Endothelial cell (in vitro differentiated cells): ENCODE data around the gene STARD13. TPM values are rescaled to one million over a fixed set of nuclear protein-coding genes. Genes with fewer than 3 reads are reported as not detected.

Source experiments
- DNase-seq: peaks from one replicate; pipeline ENCODE4 v3.0.0; 2021; ENCODE audit warnings: low spot score
- H3K27ac Mint-ChIP-seq: one replicate; pipeline ENCODE4 v1.8.0; 2021; ENCODE audit warnings: mixed read lengths, inconsistent platforms; ENCODE audit not compliant: unreplicated experiment
- H3K27me3 Mint-ChIP-seq: one replicate; pipeline ENCODE4 v1.8.0; 2021; ENCODE audit warnings: mild to moderate bottlenecking, moderate library complexity, mixed read lengths, inconsistent platforms; ENCODE audit not compliant: unreplicated experiment
- H3K36me3 Mint-ChIP-seq: one replicate; pipeline ENCODE4 v1.8.0; 2021; ENCODE audit warnings: mild to moderate bottlenecking, low read depth, mixed read lengths, inconsistent platforms; ENCODE audit not compliant: unreplicated experiment
- H3K4me1 Mint-ChIP-seq: one replicate; pipeline ENCODE4 v1.8.0; 2021; ENCODE audit warnings: mild to moderate bottlenecking, mixed read lengths, inconsistent platforms; ENCODE audit not compliant: unreplicated experiment
- H3K4me3 Mint-ChIP-seq: one replicate; pipeline ENCODE4 v1.8.0; 2021; ENCODE audit warnings: mild to moderate bottlenecking, mixed read lengths, inconsistent platforms; ENCODE audit not compliant: unreplicated experiment
- H3K9me3 Mint-ChIP-seq: one replicate; pipeline ENCODE4 v1.8.0; 2021; ENCODE audit warnings: mixed read lengths, inconsistent platforms; ENCODE audit not compliant: unreplicated experiment
- CTCF ChIP-seq: fragments of 200-600 bp; sonication (generic); IDR thresholded peaks from one replicate; pipeline ENCODE4 v1.5.0; 2021; ENCODE audit warnings: antibody characterized with exemption; ENCODE audit not compliant: unreplicated experiment
- total RNA-seq: library from RNA; stranded (reverse); fragmentation: NEBNext Ultra II Directional; extraction: Animal tissue kit (Norgen Biotek cat#: 25700); gene quantifications from one replicate; pipeline ENCODE4 v1.2.1, GENCODE V29; 2021; ENCODE audit not compliant: unreplicated experiment

Gene STARD13
- total RNA-seq, 1 donor from 2014 or later = 63.8 TPM

GRCh38 chr13:33153421-33154404, 131.8 kb downstream of the STARD13 start:
- H3K4me3 Mint-ChIP-seq = no peak overlapping the region
- no peaks in the 10 kb centered on the region for H3K9me3 Mint-ChIP-seq
- TF ChIP-seq CTCF = no peak
- peak overlapping the region; percentile 38 for H3K27ac Mint-ChIP-seq
- DNase-seq = no peak
- H3K36me3 Mint-ChIP-seq = peaks cover 51% of the 10 kb centered on the region
- H3K4me1 Mint-ChIP-seq = peaks cover 10% of the 10 kb centered on the region
- peaks cover 6% of the 10 kb centered on the region for H3K27me3 Mint-ChIP-seq

- no peak for DNase-seq
- H3K4me1 Mint-ChIP-seq = peaks cover 10% of the 10 kb centered on the region
- peaks cover 44% of the 10 kb centered on the region for H3K36me3 Mint-ChIP-seq
- H3K4me3 Mint-ChIP-seq = no peak overlapping the region
- H3K27ac Mint-ChIP-seq = no peak overlapping the region
- H3K9me3 Mint-ChIP-seq = no peaks in the 10 kb centered on the region
- peaks cover 5% of the 10 kb centered on the region for H3K27me3 Mint-ChIP-seq
- no peak for TF ChIP-seq CTCF
These were observed 133.2 kb downstream of the STARD13 start for GRCh38 chr13:33152389-33152788.

GRCh38 chr13:33150662-33151061, 134.9 kb downstream of the STARD13 start:
- Mint-ChIP-seq H3K9me3 (no peaks in the 10 kb centered on the region), H3K4me3 (no peak overlapping the region), H3K4me1 (peaks cover 7% of the 10 kb centered on the region), H3K27ac (no peak overlapping the region), H3K27me3 (peaks cover 5% of the 10 kb centered on the region), H3K36me3 (peaks cover 41% of the 10 kb centered on the region)
- no peak for DNase-seq
- TF ChIP-seq CTCF = no peak

- no peak for DNase-seq
- H3K9me3 Mint-ChIP-seq = no peaks in the 10 kb centered on the region
- peaks cover 5% of the 10 kb centered on the region for H3K27me3 Mint-ChIP-seq
- H3K36me3 Mint-ChIP-seq = peaks cover 37% of the 10 kb centered on the region
- peaks cover 7% of the 10 kb centered on the region for H3K4me1 Mint-ChIP-seq
- H3K27ac Mint-ChIP-seq = no peak overlapping the region
- H3K4me3 Mint-ChIP-seq = no peak overlapping the region
- no peak for TF ChIP-seq CTCF
These were observed 135.4 kb downstream of the STARD13 start for GRCh38 chr13:33150126-33150525.

GRCh38 chr13:33147832-33148231, 137.7 kb downstream of the STARD13 start:
- Mint-ChIP-seq H3K27me3 (peaks cover 5% of the 10 kb centered on the region), H3K36me3 (peaks cover 37% of the 10 kb centered on the region), H3K9me3 (no peaks in the 10 kb centered on the region), H3K4me1 (no peaks in the 10 kb centered on the region), H3K4me3 (no peak overlapping the region), H3K27ac (no peak overlapping the region)
- DNase-seq = no peak
- no peak for TF ChIP-seq CTCF
